ENCODE data around the gene TMEM178B. TPM values are rescaled to one million over a fixed set of nuclear protein-coding genes. Genes with fewer than 3 reads are reported as not detected.
"Not testable (repeated sequence)": the region's sequence is repeated elsewhere in the genome, so short reads cannot be mapped to it uniquely, and the experiment has no call there.

Gene TMEM178B
- polyA plus RNA-seq, 4 donors: 0.30 to 0.69 TPM; not detected in 2

DNA sequence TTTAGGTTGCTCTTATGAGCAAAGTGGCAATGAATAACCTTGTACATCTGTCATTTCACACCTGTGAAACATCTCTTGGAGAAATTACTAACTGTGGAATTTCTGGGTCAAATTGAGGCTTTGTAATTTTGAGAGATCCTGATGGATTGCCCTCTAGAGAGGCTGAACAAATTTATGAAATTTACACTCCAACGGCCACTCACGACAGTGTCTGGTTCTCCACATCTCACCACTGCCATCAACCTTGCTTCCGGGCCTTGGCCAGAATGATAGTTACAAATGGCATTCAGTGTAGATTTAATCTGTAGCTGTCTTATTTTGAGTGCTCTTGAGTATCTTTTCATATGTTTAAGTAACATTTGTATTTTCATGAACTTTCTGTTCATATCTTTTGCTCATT is 117.4 kb downstream of the TMEM178B start:
- Histone ChIP-seq H3K36me3 (ENCODE audit: control insufficient read depth in 3 of 3, insufficient read depth in 2 of 3, low read depth in 1 of 3, low read length in 3 of 3) (no peaks in the 10 kb centered on the region), H3K27me3 (ENCODE audit: control insufficient read depth in 3 of 3, insufficient read depth in 3 of 3, low read length in 3 of 3) (no peaks in the 10 kb centered on the region), H3K27ac (ENCODE audit: low read depth in 1 of 3, low read length in 2 of 3) (no peak overlapping the region), H3K4me1 (ENCODE audit: control insufficient read depth in 3 of 3, insufficient read depth in 2 of 3, low read depth in 1 of 3, low read length in 2 of 3) (no peaks in the 10 kb centered on the region), H3K4me3 (ENCODE audit: low read depth in 1 of 3, low read length in 3 of 3) (no peak overlapping the region), H3K9me3 (ENCODE audit: control insufficient read depth in 2 of 2, insufficient read depth in 1 of 2, low read depth in 1 of 2, low read length in 1 of 2) (no peaks in the 10 kb centered on the region)
- FAIRE-seq (no peak), DNase-seq (no peak)
- 79 to 96% (median 89%) methylated on average over 3 of the region's 3 CpGs for WGBS, 3 donors

DNA sequence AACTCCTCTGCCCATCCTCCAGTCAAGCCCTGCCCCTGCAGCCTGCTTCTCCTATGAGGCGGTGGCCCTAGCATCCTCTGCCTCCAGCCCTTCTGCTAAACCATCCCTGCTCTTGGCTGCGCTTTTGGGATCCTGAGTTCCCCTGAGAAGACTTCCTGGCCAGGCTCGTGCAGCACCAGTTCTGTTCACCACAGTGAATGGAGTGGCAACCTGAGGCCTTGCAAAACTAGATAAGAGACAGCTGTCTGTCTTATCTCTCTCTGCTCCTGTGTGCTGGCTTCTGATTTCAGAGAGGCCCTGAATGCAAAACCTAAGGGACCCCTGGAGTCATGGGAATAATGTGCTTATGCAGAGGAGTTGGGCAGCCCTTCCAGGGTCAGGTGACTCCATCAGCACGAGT is 119.2 kb downstream of the TMEM178B start:
- Histone ChIP-seq H3K27me3 (ENCODE audit: control insufficient read depth in 3 of 3, insufficient read depth in 3 of 3, low read length in 3 of 3) (peaks cover 0 to 2% (median 0%) of the 10 kb centered on the region in 3 donors), H3K27ac (ENCODE audit: low read depth in 1 of 3, low read length in 2 of 3) (no peak overlapping the region), H3K36me3 (ENCODE audit: control insufficient read depth in 3 of 3, insufficient read depth in 2 of 3, low read depth in 1 of 3, low read length in 3 of 3) (no peaks in the 10 kb centered on the region), H3K4me1 (ENCODE audit: control insufficient read depth in 3 of 3, insufficient read depth in 2 of 3, low read depth in 1 of 3, low read length in 2 of 3) (no peaks in the 10 kb centered on the region), H3K9me3 (ENCODE audit: control insufficient read depth in 2 of 2, insufficient read depth in 1 of 2, low read depth in 1 of 2, low read length in 1 of 2) (no peaks in the 10 kb centered on the region), H3K4me3 (ENCODE audit: low read depth in 1 of 3, low read length in 3 of 3) (no peak overlapping the region)
- DNase-seq (no peak), FAIRE-seq (no peak)
- 55 to 69% (median 57%) methylated on average over 4 of the region's 4 CpGs for WGBS, 3 donors

DNA sequence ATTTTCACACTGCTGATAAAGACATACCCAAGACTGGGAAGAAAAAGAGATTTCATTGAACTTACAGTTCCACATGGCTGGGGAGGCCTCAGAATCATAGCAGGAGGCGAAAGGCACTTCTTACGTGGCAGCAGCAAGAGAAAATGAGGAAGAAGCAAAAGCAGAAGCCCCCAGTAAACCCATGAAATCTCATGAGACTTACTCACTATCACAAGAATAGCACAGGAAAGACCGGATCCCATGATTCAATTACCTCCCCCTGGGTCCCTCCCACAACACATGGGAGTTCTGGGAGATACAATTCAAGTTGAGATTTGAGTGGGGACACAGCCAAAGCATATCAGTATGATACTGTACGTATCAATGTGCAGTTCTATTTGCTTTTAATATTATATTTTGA is 121.9 kb downstream of the TMEM178B start:
- H3K9me3 ChIP-seq (ENCODE audit: control insufficient read depth in 2 of 2, insufficient read depth in 1 of 2, low read depth in 1 of 2, low read length in 1 of 2); H3K4me3 ChIP-seq (ENCODE audit: low read depth in 1 of 3, low read length in 3 of 3); DNase-seq; H3K27ac ChIP-seq (ENCODE audit: low read depth in 1 of 3, low read length in 2 of 3); H3K27me3 ChIP-seq (ENCODE audit: control insufficient read depth in 3 of 3, insufficient read depth in 3 of 3, low read length in 3 of 3); H3K36me3 ChIP-seq (ENCODE audit: control insufficient read depth in 3 of 3, insufficient read depth in 2 of 3, low read depth in 1 of 3, low read length in 3 of 3); FAIRE-seq; H3K4me1 ChIP-seq (ENCODE audit: control insufficient read depth in 3 of 3, insufficient read depth in 2 of 3, low read depth in 1 of 3, low read length in 2 of 3): not testable (repeated sequence)
- 63 to 80% (median 69%) methylated on average over 4 of the region's 4 CpGs for WGBS, 3 donors

DNA sequence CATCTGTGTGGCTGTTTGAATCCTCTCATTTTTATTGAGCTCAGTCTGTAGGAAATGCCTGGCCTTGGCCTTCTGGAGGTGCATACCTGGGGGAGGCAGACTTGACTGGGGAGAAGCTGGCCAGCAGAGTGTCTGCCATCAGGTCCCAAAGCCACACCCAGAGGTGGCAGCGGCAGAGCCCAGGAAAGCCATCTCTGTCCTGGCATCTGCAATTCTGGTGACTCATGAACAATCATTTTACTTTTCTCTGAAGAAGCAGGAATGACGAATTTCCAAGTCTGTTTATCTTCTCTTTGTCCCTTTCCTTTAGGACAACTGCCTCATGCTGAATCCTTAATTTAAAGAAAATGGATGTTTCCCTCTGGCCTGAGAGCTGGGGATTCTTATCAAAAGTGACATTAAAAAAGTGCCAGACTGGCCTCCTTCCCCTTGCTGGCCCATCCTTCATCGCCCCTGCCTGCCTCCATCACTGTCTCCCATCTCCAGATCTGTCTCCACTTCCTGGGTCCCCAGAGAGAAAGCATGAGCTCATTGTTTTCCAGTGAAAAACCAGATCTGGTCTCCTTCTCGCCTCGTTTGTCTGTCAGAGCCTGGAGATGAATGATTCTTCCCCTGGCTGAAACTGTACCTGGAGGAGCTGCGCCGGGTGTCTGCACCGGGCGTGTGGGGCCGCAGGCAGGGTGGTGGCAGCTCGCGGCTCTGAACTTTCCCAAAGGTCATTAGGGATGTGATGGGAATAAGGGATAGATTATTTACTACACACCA is 124.5 kb downstream of the TMEM178B start:
- peaks cover 0 to 2% (median 2%) of the 10 kb centered on the region in 3 donors for H3K27me3 ChIP-seq (ENCODE audit: control insufficient read depth in 3 of 3, insufficient read depth in 3 of 3, low read length in 3 of 3)
- DNase-seq (no peak), FAIRE-seq (no peak)
- WGBS, 3 donors: 47 to 58% (median 53%) methylated on average over 12 of the region's 12 CpGs
- H3K4me1 ChIP-seq (ENCODE audit: control insufficient read depth in 3 of 3, insufficient read depth in 2 of 3, low read depth in 1 of 3, low read length in 2 of 3): no peaks in the 10 kb centered on the region
- H3K4me3 ChIP-seq (ENCODE audit: low read depth in 1 of 3, low read length in 3 of 3): no peak overlapping the region
- no peaks in the 10 kb centered on the region for H3K9me3 ChIP-seq (ENCODE audit: control insufficient read depth in 2 of 2, insufficient read depth in 1 of 2, low read depth in 1 of 2, low read length in 1 of 2)
- H3K36me3 ChIP-seq (ENCODE audit: control insufficient read depth in 3 of 3, insufficient read depth in 2 of 3, low read depth in 1 of 3, low read length in 3 of 3): no peaks in the 10 kb centered on the region
- H3K27ac ChIP-seq (ENCODE audit: low read depth in 1 of 3, low read length in 2 of 3): no peak overlapping the region

DNA sequence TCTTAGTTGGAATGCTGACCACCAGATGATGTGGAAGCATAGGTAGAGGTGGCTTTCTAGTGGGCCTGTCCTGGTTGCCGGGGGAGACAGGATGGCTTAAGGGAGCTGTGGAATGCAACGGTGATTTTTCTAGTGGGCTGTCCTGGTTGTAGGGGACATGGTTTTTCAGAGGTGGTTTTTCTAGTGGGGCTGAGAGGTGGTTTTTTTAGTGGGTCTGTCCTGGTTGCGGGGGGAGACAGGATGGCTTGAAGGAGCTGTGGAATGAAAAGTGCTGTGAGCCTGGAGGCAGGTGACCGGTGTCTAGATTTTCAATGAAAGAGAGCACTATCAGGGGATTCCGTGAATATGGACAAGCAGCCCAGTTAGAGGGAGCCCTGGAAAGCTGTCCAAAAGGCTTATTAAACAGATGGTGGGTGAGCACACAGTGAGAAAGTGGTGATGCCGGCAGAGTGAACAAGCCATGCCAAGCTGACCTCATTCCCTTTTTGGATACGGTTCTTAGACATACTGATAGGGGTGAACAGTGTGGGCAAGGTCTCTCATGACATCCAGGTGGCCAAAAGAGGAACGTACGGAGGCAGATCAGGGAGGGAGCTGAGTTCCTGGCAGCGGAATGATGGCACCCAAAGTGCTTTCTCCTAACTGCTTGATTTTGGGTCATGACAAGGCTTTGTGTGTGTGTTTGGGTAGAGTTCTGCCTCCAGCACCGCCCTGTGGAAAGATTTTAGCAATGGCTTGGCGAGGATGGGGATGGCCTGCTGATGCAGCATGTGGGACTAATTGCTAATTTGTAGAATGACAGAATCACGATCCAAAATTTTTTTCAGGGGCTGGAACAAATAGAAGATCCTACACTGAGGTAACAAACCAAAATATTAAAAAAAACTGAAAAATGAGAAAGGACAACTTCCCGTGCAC is 126.6 kb downstream of the TMEM178B start:
- H3K27me3 ChIP-seq (ENCODE audit: control insufficient read depth in 3 of 3, insufficient read depth in 3 of 3, low read length in 3 of 3): peaks cover 0 to 2% (median 2%) of the 10 kb centered on the region in 3 donors
- H3K4me3 ChIP-seq (ENCODE audit: low read depth in 1 of 3, low read length in 3 of 3): no peak overlapping the region
- H3K9me3 ChIP-seq (ENCODE audit: control insufficient read depth in 2 of 2, insufficient read depth in 1 of 2, low read depth in 1 of 2, low read length in 1 of 2): no peaks in the 10 kb centered on the region
- FAIRE-seq (no peak), DNase-seq (no peak)
- no peaks in the 10 kb centered on the region for H3K4me1 ChIP-seq (ENCODE audit: control insufficient read depth in 3 of 3, insufficient read depth in 2 of 3, low read depth in 1 of 3, low read length in 2 of 3)
- no peaks in the 10 kb centered on the region for H3K36me3 ChIP-seq (ENCODE audit: control insufficient read depth in 3 of 3, insufficient read depth in 2 of 3, low read depth in 1 of 3, low read length in 3 of 3)
- no peak overlapping the region for H3K27ac ChIP-seq (ENCODE audit: low read depth in 1 of 3, low read length in 2 of 3)
- 76 to 82% (median 77%) methylated on average over 14 of the region's 14 CpGs for WGBS, 3 donors

DNA sequence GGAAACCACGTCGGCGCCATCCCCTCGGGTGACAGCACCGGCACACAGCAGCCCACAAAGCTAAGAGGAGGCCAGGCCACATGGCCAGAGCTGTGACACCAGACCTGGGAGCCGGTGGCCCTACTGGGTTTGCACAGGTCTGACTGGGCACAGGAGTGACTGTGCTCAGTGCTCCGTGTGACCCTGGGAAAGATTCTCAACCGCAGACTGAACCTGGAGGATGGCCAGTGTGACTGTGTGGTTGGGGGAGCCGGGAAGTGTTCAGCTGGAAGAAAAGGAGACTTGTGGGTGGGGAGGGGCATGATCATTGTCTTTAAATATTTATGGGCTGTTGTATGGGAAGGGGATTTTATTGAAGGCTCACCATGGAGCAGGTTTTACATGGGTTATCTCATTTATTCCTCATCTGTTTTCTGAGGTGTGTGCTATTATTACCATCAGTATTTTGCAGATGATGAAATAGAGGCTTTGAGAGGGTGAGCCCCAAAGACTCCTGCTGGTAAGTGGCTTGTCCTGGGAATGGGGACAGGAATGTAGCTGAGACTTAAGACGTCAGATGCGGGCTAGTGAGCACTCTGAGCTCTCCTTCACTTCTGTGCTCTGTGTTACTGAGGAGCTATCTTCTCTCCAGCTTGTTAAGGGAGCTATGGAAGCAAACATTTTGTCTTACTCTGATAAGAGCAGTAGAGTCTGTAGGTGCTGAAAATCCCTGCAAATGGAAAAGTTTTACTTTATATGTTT is 127.5 kb downstream of the TMEM178B start:
- H3K36me3 ChIP-seq (ENCODE audit: control insufficient read depth in 3 of 3, insufficient read depth in 2 of 3, low read depth in 1 of 3, low read length in 3 of 3): no peaks in the 10 kb centered on the region
- H3K27me3 ChIP-seq (ENCODE audit: control insufficient read depth in 3 of 3, insufficient read depth in 3 of 3, low read length in 3 of 3): peaks cover 2 to 3% (median 2%) of the 10 kb centered on the region in 3 donors
- 69 to 74% (median 71%) methylated on average over 11 of the region's 11 CpGs for WGBS, 3 donors
- no peak for FAIRE-seq
- no peaks in the 10 kb centered on the region for H3K4me1 ChIP-seq (ENCODE audit: control insufficient read depth in 3 of 3, insufficient read depth in 2 of 3, low read depth in 1 of 3, low read length in 2 of 3)
- no peak for DNase-seq
- no peaks in the 10 kb centered on the region for H3K9me3 ChIP-seq (ENCODE audit: control insufficient read depth in 2 of 2, insufficient read depth in 1 of 2, low read depth in 1 of 2, low read length in 1 of 2)
- no peak overlapping the region for H3K27ac ChIP-seq (ENCODE audit: low read depth in 1 of 3, low read length in 2 of 3)
- H3K4me3 ChIP-seq (ENCODE audit: low read depth in 1 of 3, low read length in 3 of 3): no peak overlapping the region

DNA sequence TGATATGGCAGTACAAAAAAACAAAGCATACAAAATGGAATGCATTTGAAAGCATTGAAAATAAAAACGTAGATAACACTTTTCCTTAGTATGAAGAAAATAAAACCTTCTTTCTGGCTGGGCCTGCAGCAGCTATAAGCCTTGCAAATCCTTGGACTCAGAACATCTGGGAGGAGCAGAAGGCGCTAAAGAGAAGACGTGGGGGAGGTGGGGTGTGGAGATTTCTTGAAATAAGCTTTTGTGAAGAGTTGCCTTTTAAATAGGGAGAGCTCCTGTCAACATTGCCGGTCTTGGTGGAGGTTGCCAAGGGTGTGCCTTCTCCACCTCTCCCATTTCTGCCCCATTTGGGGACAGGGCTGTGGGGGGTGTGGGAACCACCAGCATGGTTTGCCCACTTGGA is 128.7 kb downstream of the TMEM178B start:
- FAIRE-seq: no peak
- Histone ChIP-seq H3K4me3 (ENCODE audit: low read depth in 1 of 3, low read length in 3 of 3) (no peak overlapping the region), H3K27me3 (ENCODE audit: control insufficient read depth in 3 of 3, insufficient read depth in 3 of 3, low read length in 3 of 3) (peaks cover 0 to 3% (median 2%) of the 10 kb centered on the region in 3 donors), H3K36me3 (ENCODE audit: control insufficient read depth in 3 of 3, insufficient read depth in 2 of 3, low read depth in 1 of 3, low read length in 3 of 3) (no peaks in the 10 kb centered on the region), H3K27ac (ENCODE audit: low read depth in 1 of 3, low read length in 2 of 3) (no peak overlapping the region), H3K4me1 (ENCODE audit: control insufficient read depth in 3 of 3, insufficient read depth in 2 of 3, low read depth in 1 of 3, low read length in 2 of 3) (no peaks in the 10 kb centered on the region), H3K9me3 (ENCODE audit: control insufficient read depth in 2 of 2, insufficient read depth in 1 of 2, low read depth in 1 of 2, low read length in 1 of 2) (no peaks in the 10 kb centered on the region)
- DNase-seq: no peak
- 44 to 60% (median 53%) methylated on average over 4 of the region's 4 CpGs for WGBS, 3 donors

DNA sequence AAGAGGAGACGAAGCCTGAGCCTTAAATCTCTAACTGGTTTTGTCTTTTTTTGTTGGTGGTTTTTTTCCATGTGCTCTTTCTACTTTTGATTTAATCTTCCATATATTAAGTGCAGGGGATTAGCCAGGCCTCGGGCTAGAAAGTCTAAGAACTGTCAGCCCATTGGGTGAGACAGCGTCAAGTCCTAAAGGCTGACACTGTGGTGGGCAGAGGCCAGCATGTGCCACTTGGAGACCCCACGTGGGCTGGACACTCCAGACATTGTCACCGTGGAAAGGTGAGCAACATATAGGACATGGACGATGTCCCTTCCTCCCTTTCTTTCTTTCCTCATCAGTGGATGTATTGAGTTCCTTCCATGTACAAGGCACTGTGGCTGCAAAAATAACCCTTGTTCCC is 129.3 kb downstream of the TMEM178B start:
- WGBS, 3 donors: 80 to 86% (median 85%) methylated on average over 6 of the region's 6 CpGs

More for the DNA sequence above, 129.3 kb downstream of the TMEM178B start:
- peaks cover 0 to 3% (median 2%) of the 10 kb centered on the region in 3 donors for H3K27me3 ChIP-seq (ENCODE audit: control insufficient read depth in 3 of 3, insufficient read depth in 3 of 3, low read length in 3 of 3)
- H3K27ac ChIP-seq (ENCODE audit: low read depth in 1 of 3, low read length in 2 of 3): no peak overlapping the region
- H3K36me3 ChIP-seq (ENCODE audit: control insufficient read depth in 3 of 3, insufficient read depth in 2 of 3, low read depth in 1 of 3, low read length in 3 of 3): no peaks in the 10 kb centered on the region
- no peak overlapping the region for H3K4me3 ChIP-seq (ENCODE audit: low read depth in 1 of 3, low read length in 3 of 3)
- no peaks in the 10 kb centered on the region for H3K4me1 ChIP-seq (ENCODE audit: control insufficient read depth in 3 of 3, insufficient read depth in 2 of 3, low read depth in 1 of 3, low read length in 2 of 3)
- DNase-seq: no peak
- FAIRE-seq: no peak
- H3K9me3 ChIP-seq (ENCODE audit: control insufficient read depth in 2 of 2, insufficient read depth in 1 of 2, low read depth in 1 of 2, low read length in 1 of 2): no peaks in the 10 kb centered on the region
